SU-DHL-6 (cell line): ENCODE results near the gene SULT1A1.

Source experiments
- H2AFZ ChIP-seq: fragments of 200-600 bp; sonication (generic); 2 replicates; pipeline ENCODE4 v1.6.1; 2014; ENCODE audit warnings: low read depth, mild to moderate bottlenecking, moderate library complexity, mixed read lengths, antibody characterized with exemption, low read length; ENCODE audit not compliant: severe bottlenecking
- H3F3A ChIP-seq: fragments of 200-600 bp; shearing (Covaris generic); 2 replicates; pipeline ENCODE4 v1.6.0; 2016; ENCODE audit warnings: antibody characterized with exemption, mild to moderate bottlenecking; ENCODE audit not compliant: insufficient read depth
- H3K27ac ChIP-seq: fragments of 200-600 bp; sonication (generic); 2 replicates; pipeline ENCODE4 v1.5.1; 2016; ENCODE audit warnings: low read depth, mild to moderate bottlenecking, low read length, moderate library complexity, mixed read lengths
- H3K27me3 ChIP-seq: fragments of 200-600 bp; sonication (generic), shearing (Covaris generic); 2 replicates; pipeline ENCODE4 v1.6.0; 2014; ENCODE audit warnings: mild to moderate bottlenecking, low read length
- H3K36me3 ChIP-seq: fragments of 200-600 bp; sonication (generic); 2 replicates; pipeline ENCODE4 v1.6.1; 2014; ENCODE audit warnings: mild to moderate bottlenecking, low read length, mixed read lengths
- H3K4me2 ChIP-seq: fragments of 300-600, 200-600 bp; shearing (Covaris generic), sonication (generic); 2 replicates; pipeline ENCODE4 v1.6.0; 2014; ENCODE audit warnings: low read length, low read depth, mild to moderate bottlenecking; ENCODE audit not compliant: poor library complexity, severe bottlenecking
- H3K4me3 ChIP-seq: fragments of 200-600 bp; sonication (generic); 2 replicates; pipeline ENCODE4 v1.5.1; 2014; ENCODE audit warnings: antibody characterized with exemption, low read length, mild to moderate bottlenecking, mixed read lengths; ENCODE audit not compliant: insufficient read depth, poor library complexity, severe bottlenecking
- H3K79me2 ChIP-seq: fragments of 200-600 bp; sonication (generic); 2 replicates; pipeline ENCODE4 v1.6.1; 2014; ENCODE audit warnings: mild to moderate bottlenecking, low read length, moderate library complexity; ENCODE audit not compliant: insufficient read depth
- H3K9ac ChIP-seq: fragments of 200-600 bp; sonication (generic); 2 replicates; pipeline ENCODE4 v1.7.0; 2014; ENCODE audit warnings: mild to moderate bottlenecking, low read length
- H3K9me2 ChIP-seq: fragments of 200-600 bp; sonication (generic); replicated peaks from 2 replicates; pipeline ENCODE4 v1.6.1; 2014; ENCODE audit warnings: low read length; ENCODE audit not compliant: insufficient read depth
- H3K9me3 ChIP-seq: fragments of 200-600 bp; sonication (generic); 2 replicates; pipeline ENCODE4 v1.6.1; 2014; ENCODE audit warnings: low read length, mixed read lengths; ENCODE audit not compliant: insufficient read depth
- H4K20me1 ChIP-seq: fragments of 200-600 bp; sonication (generic); 2 replicates; pipeline ENCODE4 v1.6.1; 2014; ENCODE audit warnings: low read depth, mild to moderate bottlenecking, antibody characterized with exemption, low read length, moderate library complexity, mixed read lengths
- CTCF ChIP-seq: fragments of 200-600 bp; sonication (generic); IDR thresholded peaks from one replicate; pipeline ENCODE4 v1.5.1; 2017; ENCODE audit warnings: antibody characterized with exemption, mild to moderate bottlenecking, low read length, moderate library complexity; ENCODE audit not compliant: insufficient read depth, poor library complexity, severe bottlenecking
- EZH2phosphoT487 ChIP-seq: fragments of 200-600 bp; sonication (generic), shearing (Covaris generic); conservative IDR thresholded peaks from 2 replicates; pipeline ENCODE4 v1.6.1; 2018; ENCODE audit warnings: mild to moderate bottlenecking, antibody characterized with exemption, low read length, moderate library complexity, mixed read lengths

The SULT1A1 gene

DNA sequence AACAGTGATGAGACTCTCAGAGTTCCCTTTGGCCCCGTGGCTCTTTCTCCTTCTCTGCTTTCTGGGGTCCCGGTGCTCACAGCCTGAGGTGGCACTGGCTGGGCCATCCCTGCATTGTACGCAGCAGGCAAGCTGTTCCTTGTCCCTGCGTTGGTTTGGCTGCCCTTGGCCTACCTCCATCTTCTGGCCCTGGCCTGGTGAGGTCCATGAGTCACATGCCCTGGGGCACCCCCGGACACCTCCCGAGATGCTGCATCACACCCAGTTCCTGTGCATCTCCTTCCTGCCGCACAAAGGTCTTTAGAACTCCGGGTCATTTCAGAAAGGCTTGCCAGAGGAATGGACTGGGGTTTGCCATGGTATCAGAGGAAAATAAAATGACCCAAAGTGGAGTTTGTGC is 22.5 kb downstream of the SULT1A1 start:
- no peak overlapping the region for H3K9ac ChIP-seq
- no peak overlapping the region for H3K27ac ChIP-seq
- no peaks in the 10 kb centered on the region for H4K20me1 ChIP-seq
- H3K36me3 ChIP-seq, result no peaks in the 10 kb centered on the region
- H2AFZ ChIP-seq, result no peak overlapping the region
- H3K9me3 ChIP-seq, result no peaks in the 10 kb centered on the region
- H3F3A ChIP-seq, result no peaks in the 10 kb centered on the region
- H3K4me2 ChIP-seq, result no peak overlapping the region
- H3K27me3 ChIP-seq, result no peaks in the 10 kb centered on the region
- H3K79me2 ChIP-seq, result no peaks in the 10 kb centered on the region
- H3K9me2 ChIP-seq, result no peaks in the 10 kb centered on the region
- no peak for TF ChIP-seq EZH2phosphoT487
- no peak overlapping the region for H3K4me3 ChIP-seq

GRCh38 chr16:28586466-28586865 is 23.4 kb downstream of the SULT1A1 start:
- no peaks in the 10 kb centered on the region for H3K36me3 ChIP-seq
- H3K4me2 ChIP-seq, result no peak overlapping the region
- no peaks in the 10 kb centered on the region for H3F3A ChIP-seq
- no peaks in the 10 kb centered on the region for H4K20me1 ChIP-seq
- TF ChIP-seq CTCF (no peak), EZH2phosphoT487 (no peak)
- H3K79me2 ChIP-seq, result no peaks in the 10 kb centered on the region
- no peak overlapping the region for H3K9ac ChIP-seq
- H3K27me3 ChIP-seq, result no peaks in the 10 kb centered on the region
- H3K9me2 ChIP-seq, result no peaks in the 10 kb centered on the region
- H3K9me3 ChIP-seq, result no peaks in the 10 kb centered on the region
- no peak overlapping the region for H2AFZ ChIP-seq
- H3K27ac ChIP-seq, result no peak overlapping the region
- no peak overlapping the region for H3K4me3 ChIP-seq

GRCh38 chr16:28585674-28586073 is 24.2 kb downstream of the SULT1A1 start:
- no peak overlapping the region for H3K4me2 ChIP-seq
- H3K9me2 ChIP-seq, result no peaks in the 10 kb centered on the region
- no peak overlapping the region for H2AFZ ChIP-seq
- no peaks in the 10 kb centered on the region for H4K20me1 ChIP-seq
- H3F3A ChIP-seq, result no peaks in the 10 kb centered on the region
- H3K9me3 ChIP-seq, result no peaks in the 10 kb centered on the region
- H3K79me2 ChIP-seq, result no peaks in the 10 kb centered on the region
- H3K9ac ChIP-seq, result no peak overlapping the region
- H3K27me3 ChIP-seq, result no peaks in the 10 kb centered on the region
- no peak for TF ChIP-seq CTCF
- no peak for TF ChIP-seq EZH2phosphoT487
- no peak overlapping the region for H3K4me3 ChIP-seq
- H3K36me3 ChIP-seq, result no peaks in the 10 kb centered on the region
- H3K27ac ChIP-seq, result no peak overlapping the region

DNA sequence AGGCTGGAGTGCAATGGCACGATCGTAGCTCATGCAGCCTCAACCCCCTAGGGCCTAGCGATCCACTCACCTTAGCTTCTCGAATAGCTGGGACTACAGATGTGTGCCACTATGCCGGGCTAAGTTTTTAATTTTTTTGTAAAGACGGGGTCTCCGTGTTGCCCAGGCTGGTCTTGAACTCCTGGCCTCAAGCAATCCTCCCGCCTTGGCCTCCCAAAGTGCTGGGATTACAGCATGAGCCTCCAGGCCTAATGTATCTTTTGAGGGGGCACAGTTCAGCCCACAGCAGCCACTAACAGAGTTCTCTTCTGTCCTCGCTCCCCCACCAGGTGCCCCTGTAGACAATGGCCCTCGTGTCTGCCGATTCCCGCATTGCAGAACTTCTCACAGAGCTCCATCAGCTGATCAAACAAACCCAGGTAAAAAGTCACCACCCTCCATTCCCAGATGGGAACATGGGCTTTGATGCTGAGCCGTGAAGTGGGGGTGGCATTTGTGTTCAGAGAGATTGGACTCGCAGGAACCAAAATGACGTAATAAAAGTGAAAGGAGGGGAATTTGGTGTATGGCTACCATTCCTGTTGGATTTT is 29.0 kb downstream of the SULT1A1 start:
- Histone ChIP-seq H4K20me1 (no peaks in the 10 kb centered on the region), H3K36me3 (no peaks in the 10 kb centered on the region), H3K27ac (no peak overlapping the region), H3F3A (no peaks in the 10 kb centered on the region), H3K9ac (no peak overlapping the region), H3K9me2 (no peaks in the 10 kb centered on the region), H3K4me2 (no peak overlapping the region), H3K9me3 (no peaks in the 10 kb centered on the region), H3K79me2 (peaks cover 9% of the 10 kb centered on the region; the same call in 1 of the 2 replicates), H3K27me3 (no peaks in the 10 kb centered on the region), H3K4me3 (no peak overlapping the region), H2AFZ (no peak overlapping the region)
- TF ChIP-seq CTCF (no peak), EZH2phosphoT487 (no peak)
